Chondrocyte (in vitro differentiated cells): Measurements from ENCODE around the gene NBEA. TPM values are rescaled to one million over a fixed set of nuclear protein-coding genes. Genes with fewer than 3 reads are reported as not detected.

Experiments used
- DNase-seq: peaks from one replicate; pipeline ENCODE4 v3.0.0; 2021; ENCODE audit warnings: mixed read lengths, low spot score
- H3K27ac Mint-ChIP-seq: one replicate; pipeline ENCODE4 v1.8.0; 2021; ENCODE audit warnings: mild to moderate bottlenecking, moderate library complexity, mixed read lengths; ENCODE audit not compliant: unreplicated experiment
- H3K27me3 Mint-ChIP-seq: 2 replicates; pipeline ENCODE4 v1.8.0; 2021; ENCODE audit warnings: low read depth, mixed read lengths
- H3K36me3 Mint-ChIP-seq: 2 replicates; pipeline ENCODE4 v1.8.0; 2021; ENCODE audit warnings: low read depth, mixed read lengths
- H3K4me1 Mint-ChIP-seq: 2 replicates; pipeline ENCODE4 v1.8.0; 2021; ENCODE audit warnings: low read depth, mild to moderate bottlenecking, mixed read lengths
- H3K4me3 Mint-ChIP-seq: one replicate; pipeline ENCODE4 v1.8.0; 2021; ENCODE audit warnings: mild to moderate bottlenecking, moderate library complexity, mixed read lengths; ENCODE audit not compliant: unreplicated experiment
- H3K9me3 Mint-ChIP-seq: 2 replicates; pipeline ENCODE4 v1.8.0; 2021; ENCODE audit warnings: low read depth, mixed read lengths
- CTCF ChIP-seq: fragments of 200-600 bp; sonication (generic); IDR thresholded peaks from 2 replicates; pipeline ENCODE4 v1.5.0; 2021; ENCODE audit warnings: antibody characterized with exemption, mild to moderate bottlenecking, moderate library complexity
- total RNA-seq: library from RNA; stranded (reverse); gene quantifications from 3 replicates; pipeline ENCODE4 v1.2.1, GENCODE V29; 2021

Gene NBEA
- total RNA-seq, 1 donor from 2014 or later = 4.9 TPM

DNA sequence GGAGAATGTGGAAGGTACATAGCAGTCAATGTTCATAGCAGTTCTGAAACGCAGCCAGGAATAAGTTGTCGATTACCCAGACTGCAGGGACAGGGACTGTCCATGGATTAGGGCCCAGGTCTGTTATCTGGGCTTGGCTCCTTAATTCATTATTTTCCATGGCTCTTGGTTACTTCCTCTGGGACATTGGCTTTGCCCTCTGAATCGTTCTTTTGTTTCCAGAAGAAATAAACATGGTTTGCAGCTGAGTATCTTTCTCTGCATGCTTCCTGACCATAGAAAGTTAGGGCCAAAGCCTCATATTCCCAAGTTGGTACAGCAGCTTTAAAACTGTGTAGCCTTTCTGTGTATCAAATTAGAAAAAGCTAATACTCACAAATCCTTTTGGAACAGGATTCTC is 656.2 kb downstream of the NBEA start:
- Mint-ChIP-seq H3K36me3 (no peaks in the 10 kb centered on the region), H3K27ac (no peak overlapping the region), H3K9me3 (no peaks in the 10 kb centered on the region), H3K27me3 (no peaks in the 10 kb centered on the region), H3K4me1 (peaks cover 36% of the 10 kb centered on the region), H3K4me3 (no peak overlapping the region)
- no peak for TF ChIP-seq CTCF
- DNase-seq = no peak

GRCh38 chr13:35598790-35599369 is 656.8 kb downstream of the NBEA start:
- Mint-ChIP-seq H3K36me3 (no peaks in the 10 kb centered on the region), H3K27me3 (no peaks in the 10 kb centered on the region), H3K4me1 (peaks cover 36% of the 10 kb centered on the region), H3K27ac (peak overlapping the region; percentile 79), H3K4me3 (no peak overlapping the region), H3K9me3 (no peaks in the 10 kb centered on the region)
- DNase-seq = no peak
- TF ChIP-seq CTCF = no peak

DNA sequence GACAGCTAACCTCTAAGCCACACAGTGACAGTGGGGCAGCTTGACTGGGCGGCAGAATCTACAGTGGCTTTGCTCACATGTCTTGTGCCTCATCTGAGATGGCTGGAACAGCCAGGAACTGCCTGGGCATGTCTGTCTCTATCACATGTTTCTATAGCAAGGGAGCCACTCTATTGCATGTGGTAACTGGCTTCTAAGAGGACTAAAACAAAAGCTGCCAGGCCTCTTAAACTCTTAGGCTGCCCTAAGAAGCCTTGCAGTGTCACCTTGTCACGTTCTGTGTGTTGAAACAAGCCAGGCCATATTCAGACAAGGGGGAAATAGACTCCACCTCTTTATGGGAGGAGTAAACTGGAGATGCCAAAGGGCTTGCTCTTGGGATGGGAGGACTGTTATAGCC is 657.3 kb downstream of the NBEA start:
- H3K36me3 Mint-ChIP-seq = no peaks in the 10 kb centered on the region
- TF ChIP-seq CTCF = no peak
- H3K9me3 Mint-ChIP-seq = no peaks in the 10 kb centered on the region
- no peak overlapping the region for H3K4me3 Mint-ChIP-seq
- no peak for DNase-seq
- peaks cover 33% of the 10 kb centered on the region for H3K4me1 Mint-ChIP-seq
- H3K27ac Mint-ChIP-seq = peak overlapping the region; percentile 79
- H3K27me3 Mint-ChIP-seq = no peaks in the 10 kb centered on the region

- Mint-ChIP-seq H3K4me1 (peaks cover 33% of the 10 kb centered on the region), H3K9me3 (no peaks in the 10 kb centered on the region), H3K27me3 (no peaks in the 10 kb centered on the region), H3K36me3 (no peaks in the 10 kb centered on the region), H3K27ac (peak overlapping the region; percentile 69), H3K4me3 (no peak overlapping the region)
- no peak for TF ChIP-seq CTCF
- no peak for DNase-seq
These were observed 658.1 kb downstream of the NBEA start for GRCh38 chr13:35600137-35600536.

GRCh38 chr13:35603593-35604285 is 661.7 kb downstream of the NBEA start:
- no peaks in the 10 kb centered on the region for H3K9me3 Mint-ChIP-seq
- H3K36me3 Mint-ChIP-seq = no peaks in the 10 kb centered on the region
- H3K27ac Mint-ChIP-seq = no peak overlapping the region
- peaks cover 23% of the 10 kb centered on the region for H3K4me1 Mint-ChIP-seq
- no peaks in the 10 kb centered on the region for H3K27me3 Mint-ChIP-seq
- no peak for DNase-seq
- no peak overlapping the region for H3K4me3 Mint-ChIP-seq
- TF ChIP-seq CTCF = no peak
